ENCODE measurements around the gene GRID1.

Gene GRID1

DNA sequence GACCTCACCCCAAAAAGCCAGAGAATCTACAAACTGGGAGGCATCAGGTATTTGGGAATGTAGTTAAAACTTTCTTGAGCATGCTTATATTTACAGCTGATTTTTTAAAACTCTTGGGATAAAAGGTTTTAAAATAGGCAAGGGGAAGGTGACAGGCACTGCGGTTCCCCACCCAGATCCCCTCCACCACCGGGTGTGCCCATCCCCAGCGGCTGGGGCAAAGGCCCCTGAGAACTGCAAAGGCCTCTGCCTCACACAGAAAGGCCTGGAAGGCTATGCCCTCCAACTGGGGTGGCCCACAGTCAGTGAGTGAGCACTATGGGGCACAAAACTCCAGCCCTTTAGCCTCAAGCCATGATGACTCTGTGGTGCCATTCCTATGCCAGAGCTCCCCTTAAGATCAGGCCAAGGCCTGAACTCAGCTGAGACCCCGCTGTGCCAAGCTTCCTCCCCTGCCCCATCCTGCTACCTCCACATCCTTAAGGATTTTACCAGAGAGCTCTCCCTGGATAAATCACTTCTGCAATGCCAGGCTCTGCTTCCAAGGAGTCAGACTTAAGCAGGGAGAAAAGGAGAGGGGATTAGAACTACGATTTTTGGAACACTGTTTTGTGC, 299.1 kb downstream of the GRID1 start:
- Histone ChIP-seq H3K4me3 (ENCODE audit: insufficient read length, low read depth) (no peak overlapping the region), H3K9me3 (ENCODE audit: insufficient read depth, low read length) (no peaks in the 10 kb centered on the region), H3K27me3 (ENCODE audit: insufficient read depth, insufficient read length) (no peaks in the 10 kb centered on the region), H3K9ac (ENCODE audit: insufficient read length, low read depth) (no peak overlapping the region), H3K4me1 (ENCODE audit: insufficient read depth, insufficient read length) (no peaks in the 10 kb centered on the region), H3K36me3 (ENCODE audit: insufficient read depth, insufficient read length, low read length) (no peaks in the 10 kb centered on the region)
- TF ChIP-seq ZNF274 (IDR thresholded peaks at IDR 0.05; ENCODE audit: low read depth, low read length) (no peak), YY1 (IDR thresholded peaks at IDR 0.05; ENCODE audit: insufficient read depth, insufficient read length) (no peak), SUZ12 (IDR thresholded peaks at IDR 0.05; ENCODE audit: extremely low read depth, insufficient read depth, insufficient read length) (no peak)
- DNase-seq (ENCODE audit: low read depth, low spot score), result no peak

DNA sequence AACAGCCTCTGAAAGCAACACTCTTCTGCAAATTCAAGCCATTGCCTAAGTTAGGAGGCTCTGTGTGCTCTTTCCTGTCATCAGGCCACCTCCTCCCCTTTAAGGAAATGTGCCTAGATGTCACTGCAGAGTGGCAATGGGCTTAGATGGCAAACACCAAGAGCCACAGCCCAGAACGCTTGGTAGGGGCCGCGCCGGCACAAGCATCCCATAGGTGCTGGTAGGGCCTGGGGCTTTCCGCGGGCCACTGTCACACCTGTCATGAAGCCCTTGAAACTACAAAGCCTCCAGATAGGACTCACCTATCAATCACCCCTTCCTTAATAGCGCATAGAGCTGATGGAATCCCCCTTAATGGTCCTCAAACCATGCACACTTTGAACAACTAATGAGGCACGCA, 299.9 kb downstream of the GRID1 start:
- no peak for DNase-seq (ENCODE audit: low read depth, low spot score)
- Histone ChIP-seq H3K27me3 (ENCODE audit: insufficient read depth, insufficient read length) (no peaks in the 10 kb centered on the region), H3K36me3 (ENCODE audit: insufficient read depth, insufficient read length, low read length) (no peaks in the 10 kb centered on the region), H3K9ac (ENCODE audit: insufficient read length, low read depth) (no peak overlapping the region), H3K4me3 (ENCODE audit: insufficient read length, low read depth) (no peak overlapping the region), H3K4me1 (ENCODE audit: insufficient read depth, insufficient read length) (no peaks in the 10 kb centered on the region), H3K9me3 (ENCODE audit: insufficient read depth, low read length) (no peaks in the 10 kb centered on the region)
- no peak for TF ChIP-seq YY1 (IDR thresholded peaks at IDR 0.05; ENCODE audit: insufficient read depth, insufficient read length)
- TF ChIP-seq ZNF274 (IDR thresholded peaks at IDR 0.05; ENCODE audit: low read depth, low read length), result no peak
- no peak for TF ChIP-seq SUZ12 (IDR thresholded peaks at IDR 0.05; ENCODE audit: extremely low read depth, insufficient read depth, insufficient read length)

DNA sequence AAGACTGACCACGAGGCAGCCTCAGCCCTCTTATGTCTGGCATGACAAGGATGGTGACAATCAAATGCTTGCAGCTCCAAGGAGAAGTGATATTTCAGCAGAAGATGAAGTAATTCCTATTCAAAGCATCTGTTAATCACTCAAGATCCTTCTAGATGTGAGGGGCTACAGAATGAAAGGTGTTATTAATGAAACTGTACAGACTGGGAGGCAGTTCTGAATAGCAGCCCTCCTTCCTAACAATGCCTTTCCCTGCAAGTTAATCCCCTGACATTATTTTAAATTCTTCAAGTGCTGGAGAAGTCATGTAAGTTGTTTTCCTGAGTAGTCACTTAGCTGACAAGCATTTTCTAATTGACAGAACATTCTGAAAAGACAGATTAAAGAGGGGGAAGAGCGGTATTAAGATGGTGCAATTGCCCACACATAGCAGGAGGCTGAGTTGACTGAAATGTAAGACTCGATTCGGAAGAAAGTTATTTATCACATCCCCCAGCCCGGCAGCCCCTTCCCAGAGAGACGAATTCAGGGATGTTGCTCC, 300.8 kb downstream of the GRID1 start:
- TF ChIP-seq SUZ12 (IDR thresholded peaks at IDR 0.05; ENCODE audit: extremely low read depth, insufficient read depth, insufficient read length), result no peak
- TF ChIP-seq YY1 (IDR thresholded peaks at IDR 0.05; ENCODE audit: insufficient read depth, insufficient read length), result no peak
- no peak for TF ChIP-seq ZNF274 (IDR thresholded peaks at IDR 0.05; ENCODE audit: low read depth, low read length)
- no peaks in the 10 kb centered on the region for H3K27me3 ChIP-seq (ENCODE audit: insufficient read depth, insufficient read length)
- no peak for DNase-seq (ENCODE audit: low read depth, low spot score)
- no peaks in the 10 kb centered on the region for H3K36me3 ChIP-seq (ENCODE audit: insufficient read depth, insufficient read length, low read length)
- H3K9ac ChIP-seq (ENCODE audit: insufficient read length, low read depth), result no peak overlapping the region
- H3K9me3 ChIP-seq (ENCODE audit: insufficient read depth, low read length), result no peaks in the 10 kb centered on the region
- no peaks in the 10 kb centered on the region for H3K4me1 ChIP-seq (ENCODE audit: insufficient read depth, insufficient read length)
- H3K4me3 ChIP-seq (ENCODE audit: insufficient read length, low read depth), result no peak overlapping the region

DNA sequence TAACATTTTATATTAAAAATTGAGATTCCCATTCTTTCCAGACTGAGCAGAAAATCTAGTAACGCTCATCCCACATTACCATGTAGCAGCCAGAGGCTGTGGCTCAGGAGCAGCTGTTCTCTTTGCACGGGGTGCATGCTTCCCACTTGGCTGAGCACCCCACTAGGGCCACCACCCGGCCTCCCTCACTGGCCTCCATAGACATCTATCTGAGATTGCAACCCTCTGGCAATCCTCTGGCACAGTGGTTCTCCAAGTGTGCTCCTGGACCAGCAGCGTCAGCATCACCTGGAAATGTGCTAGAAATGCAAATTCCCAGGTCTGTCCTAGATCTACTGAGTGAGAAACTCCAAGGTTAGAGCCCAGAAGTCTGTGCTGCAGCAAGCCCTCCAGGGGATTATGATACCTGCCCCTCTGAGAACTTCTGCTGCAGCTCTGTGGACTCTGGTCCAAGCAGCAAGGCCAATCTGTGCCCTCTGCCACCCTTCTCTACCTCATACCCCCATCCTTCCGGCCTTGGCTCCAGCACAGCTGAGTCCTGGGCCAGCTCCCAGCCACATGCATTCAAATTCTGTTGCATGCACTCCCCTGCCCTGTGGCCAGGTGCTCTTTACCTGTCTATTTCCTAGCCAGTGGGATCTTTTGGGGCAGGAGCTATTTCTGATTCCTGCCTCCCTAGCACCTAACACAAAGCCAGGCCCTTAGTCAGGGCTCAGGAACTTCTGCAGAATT, 301.5 kb downstream of the GRID1 start:
- no peaks in the 10 kb centered on the region for H3K36me3 ChIP-seq (ENCODE audit: insufficient read depth, insufficient read length, low read length)
- no peaks in the 10 kb centered on the region for H3K27me3 ChIP-seq (ENCODE audit: insufficient read depth, insufficient read length)
- H3K9me3 ChIP-seq (ENCODE audit: insufficient read depth, low read length), result no peaks in the 10 kb centered on the region
- no peak overlapping the region for H3K4me3 ChIP-seq (ENCODE audit: insufficient read length, low read depth)
- no peak for DNase-seq (ENCODE audit: low read depth, low spot score)
- no peak overlapping the region for H3K9ac ChIP-seq (ENCODE audit: insufficient read length, low read depth)
- no peak for TF ChIP-seq ZNF274 (IDR thresholded peaks at IDR 0.05; ENCODE audit: low read depth, low read length)
- no peak for TF ChIP-seq YY1 (IDR thresholded peaks at IDR 0.05; ENCODE audit: insufficient read depth, insufficient read length)
- TF ChIP-seq SUZ12 (IDR thresholded peaks at IDR 0.05; ENCODE audit: extremely low read depth, insufficient read depth, insufficient read length), result no peak
- no peaks in the 10 kb centered on the region for H3K4me1 ChIP-seq (ENCODE audit: insufficient read depth, insufficient read length)

DNA sequence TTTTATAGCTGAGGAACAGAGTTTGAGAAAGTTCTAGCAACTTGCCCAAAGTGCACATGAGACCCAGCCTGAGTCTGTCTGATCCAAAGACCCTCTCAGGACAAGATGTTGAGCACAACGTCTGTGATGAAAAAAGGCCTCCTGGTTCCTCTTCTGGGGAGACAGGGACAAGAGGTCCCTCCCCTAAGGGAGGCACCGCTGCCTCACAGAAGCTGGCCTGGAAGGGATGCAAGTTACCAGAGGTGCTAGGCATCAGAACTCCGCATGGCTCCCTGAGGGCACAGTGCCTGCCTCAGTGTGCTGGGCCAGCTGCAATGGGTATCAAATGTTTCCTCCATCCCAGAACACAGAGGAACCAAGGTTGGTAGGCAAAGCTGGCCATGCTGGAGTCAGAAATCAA, 302.4 kb downstream of the GRID1 start:
- Histone ChIP-seq H3K4me1 (ENCODE audit: insufficient read depth, insufficient read length) (no peaks in the 10 kb centered on the region), H3K27me3 (ENCODE audit: insufficient read depth, insufficient read length) (no peaks in the 10 kb centered on the region), H3K4me3 (ENCODE audit: insufficient read length, low read depth) (no peak overlapping the region), H3K9ac (ENCODE audit: insufficient read length, low read depth) (no peak overlapping the region), H3K36me3 (ENCODE audit: insufficient read depth, insufficient read length, low read length) (no peaks in the 10 kb centered on the region), H3K9me3 (ENCODE audit: insufficient read depth, low read length) (no peaks in the 10 kb centered on the region)
- TF ChIP-seq YY1 (IDR thresholded peaks at IDR 0.05; ENCODE audit: insufficient read depth, insufficient read length) (no peak), SUZ12 (IDR thresholded peaks at IDR 0.05; ENCODE audit: extremely low read depth, insufficient read depth, insufficient read length) (no peak), ZNF274 (IDR thresholded peaks at IDR 0.05; ENCODE audit: low read depth, low read length) (no peak)
- no peak for DNase-seq (ENCODE audit: low read depth, low spot score)

DNA sequence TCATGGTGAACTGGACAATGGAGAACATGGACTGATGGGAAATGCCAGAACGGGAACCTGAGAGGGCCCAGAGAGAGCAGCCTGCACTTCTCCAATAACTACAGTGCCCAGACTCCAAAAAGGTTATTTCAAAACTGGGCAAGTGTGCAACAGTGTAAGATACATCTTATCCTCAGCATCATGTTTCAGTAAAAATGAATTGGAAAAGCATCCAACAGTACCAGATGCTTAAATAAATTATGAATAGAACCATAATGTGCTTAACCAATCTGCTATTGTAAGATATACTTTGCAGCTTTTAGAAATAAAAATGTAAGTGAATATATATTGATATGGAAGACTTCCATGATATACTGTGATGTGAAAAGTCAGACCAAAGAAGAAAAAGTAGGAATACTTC, 303.3 kb downstream of the GRID1 start:
- Histone ChIP-seq H3K36me3 (ENCODE audit: insufficient read depth, insufficient read length, low read length) (no peaks in the 10 kb centered on the region), H3K9ac (ENCODE audit: insufficient read length, low read depth) (no peak overlapping the region)
- DNase-seq (ENCODE audit: low read depth, low spot score), result no peak

DNA sequence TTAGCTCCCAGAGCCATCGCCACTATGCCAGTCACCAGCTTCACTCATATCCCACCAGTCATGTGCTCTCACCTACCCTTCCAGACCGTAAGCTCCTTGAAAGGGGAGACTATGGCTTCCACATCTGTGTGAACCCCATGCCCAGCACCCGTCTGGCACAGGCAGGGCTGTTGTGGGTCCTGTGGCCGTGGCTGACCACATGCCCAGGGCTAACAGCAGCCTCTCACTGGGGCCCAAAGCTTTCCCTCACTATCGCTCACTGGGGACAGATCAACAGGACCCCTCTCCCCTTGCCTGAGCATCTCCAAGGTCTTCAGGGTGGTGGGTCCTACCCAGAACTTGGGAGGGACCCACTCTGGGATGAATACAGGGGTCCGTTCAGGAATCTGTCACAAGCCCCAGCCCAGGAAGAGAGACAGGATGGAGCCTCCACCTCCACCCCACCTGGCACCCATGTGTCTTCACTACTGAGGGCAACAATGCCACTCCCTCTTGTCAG, 303.9 kb downstream of the GRID1 start:
- H3K9me3 ChIP-seq (ENCODE audit: insufficient read depth, low read length), result no peaks in the 10 kb centered on the region
- no peaks in the 10 kb centered on the region for H3K36me3 ChIP-seq (ENCODE audit: insufficient read depth, insufficient read length, low read length)
- no peak overlapping the region for H3K4me3 ChIP-seq (ENCODE audit: insufficient read length, low read depth)
- no peak overlapping the region for H3K9ac ChIP-seq (ENCODE audit: insufficient read length, low read depth)
- TF ChIP-seq ZNF274 (IDR thresholded peaks at IDR 0.05; ENCODE audit: low read depth, low read length), result no peak
- no peak for TF ChIP-seq SUZ12 (IDR thresholded peaks at IDR 0.05; ENCODE audit: extremely low read depth, insufficient read depth, insufficient read length)
- no peak for TF ChIP-seq YY1 (IDR thresholded peaks at IDR 0.05; ENCODE audit: insufficient read depth, insufficient read length)
- no peaks in the 10 kb centered on the region for H3K4me1 ChIP-seq (ENCODE audit: insufficient read depth, insufficient read length)
- DNase-seq (ENCODE audit: low read depth, low spot score), result no peak
- no peaks in the 10 kb centered on the region for H3K27me3 ChIP-seq (ENCODE audit: insufficient read depth, insufficient read length)

More for the DNA sequence above, 303.3 kb downstream of the GRID1 start:
- no peaks in the 10 kb centered on the region for H3K4me1 ChIP-seq (ENCODE audit: insufficient read depth, insufficient read length)
- H3K9me3 ChIP-seq (ENCODE audit: insufficient read depth, low read length), result no peaks in the 10 kb centered on the region
- H3K4me3 ChIP-seq (ENCODE audit: insufficient read length, low read depth), result no peak overlapping the region
- no peaks in the 10 kb centered on the region for H3K27me3 ChIP-seq (ENCODE audit: insufficient read depth, insufficient read length)
- no peak for TF ChIP-seq YY1 (IDR thresholded peaks at IDR 0.05; ENCODE audit: insufficient read depth, insufficient read length)
- no peak for TF ChIP-seq ZNF274 (IDR thresholded peaks at IDR 0.05; ENCODE audit: low read depth, low read length)
- no peak for TF ChIP-seq SUZ12 (IDR thresholded peaks at IDR 0.05; ENCODE audit: extremely low read depth, insufficient read depth, insufficient read length)
